Testis (tissue), 3 donors: Measurements from ENCODE around the gene ZBED1. TPM values are rescaled to one million over a fixed set of nuclear protein-coding genes. Genes with fewer than 3 reads are reported as not detected.
"Not testable (repeated sequence)": the region's sequence is repeated elsewhere in the genome, so short reads cannot be mapped to it uniquely, and the experiment has no call there.

ENCODE experiments used
- DNase-seq: peaks from one replicate; pipeline ENCODE4 v3.0.0-alpha.2; 2019
- H3K27ac ChIP-seq, 2 donors: fragments of 200-600 bp; sonication (generic); one replicate each; pipeline ENCODE4 v1.5.1; 2019
- H3K27me3 ChIP-seq: fragments of 200-600 bp; sonication (generic); one replicate; pipeline ENCODE4 v1.5.1; 2019
- H3K36me3 ChIP-seq: fragments of 200-600 bp; sonication (generic); one replicate; pipeline ENCODE4 v1.5.1; 2017; ENCODE audit warnings: low read depth; ENCODE audit errors: missing control alignments
- H3K4me1 ChIP-seq: fragments of 200-600 bp; sonication (generic); one replicate; pipeline ENCODE4 v1.5.1; 2019
- H3K4me3 ChIP-seq, 2 donors: fragments of 200-600 bp; sonication (generic); one replicate each; pipeline ENCODE4 v1.5.1; 2017 to 2019
- H3K9me3 ChIP-seq: fragments of 200-600 bp; sonication (generic); one replicate; pipeline ENCODE4 v1.5.1; 2017
- CTCF ChIP-seq, 3 experiments: fragments of 450-650 bp in 2 of 3; fragments of 200-600 bp in 1 of 3; sonication (generic) in 1 of 3; IDR thresholded peaks; one replicate each; pipeline ENCODE4 v1.5.1; 2016 to 2019; ENCODE audit warnings: antibody characterized with exemption in 3 of 3, mild to moderate bottlenecking in 2 of 3, moderate library complexity in 1 of 3
- POLR2A ChIP-seq: fragments of 450-650 bp; IDR thresholded peaks from one replicate; pipeline ENCODE4 v1.6.1; 2017; ENCODE audit warnings: antibody characterized with exemption, mild to moderate bottlenecking, moderate library complexity
- WGBS, 2 donors: methylation state at CpG; one replicate each; pipeline ENCODE4 v1.1.5; 2018; 5-methylcytosine and 5-hydroxymethylcytosine counted together
- intact Hi-C: fragments of 100-400 bp; cut with DNase I; formaldehyde crosslinking; loops from one replicate; pipeline ENCODE4 v1.15.1; 2023; ENCODE audit warnings: low total_unique reads
- polyA plus RNA-seq: library from polyadenylated mRNA; stranded (reverse); fragments of 350-450 nt; fragmentation: Illumina TruSeq; extraction: RNeasy Lipid Tissue Mini Kit (QIAGEN cat#74804); gene quantifications from one replicate; pipeline ENCODE4 v1.2.3, GENCODE V29; 2014; ENCODE audit warnings: low read depth, low replicate concordance; ENCODE audit not compliant: insufficient read depth
- total RNA-seq, 2 donors: library from RNA; depleted of rRNA; stranded (reverse); fragments of >200 nt; gene quantifications; one replicate each; pipeline ENCODE4 v1.2.3, GENCODE V29; 2016

ZBED1 gene
- total and polyA plus RNA-seq, 3 donors from 2014 or later = 24.2 to 77.0 (median 47.2) TPM

- Histone ChIP-seq H3K36me3 (no peaks in the 10 kb centered on the region), H3K27me3 (no peaks in the 10 kb centered on the region), H3K4me3 (no peak overlapping the region), H3K27ac (no peak overlapping the region), H3K4me1 (no peaks in the 10 kb centered on the region), H3K9me3 (no peaks in the 10 kb centered on the region)
- 95% methylated on average over 3 of the region's 3 CpGs for WGBS, 2 donors
- no peak for TF ChIP-seq CTCF (IDR thresholded peaks at IDR 0.05)
- TF ChIP-seq POLR2A = no peak
- intact Hi-C loops = no loop called here
- DNase-seq = no peak
These were observed 6.4 kb upstream of the ZBED1 start for GRCh38 chrX:2507196-2507595.

DNA sequence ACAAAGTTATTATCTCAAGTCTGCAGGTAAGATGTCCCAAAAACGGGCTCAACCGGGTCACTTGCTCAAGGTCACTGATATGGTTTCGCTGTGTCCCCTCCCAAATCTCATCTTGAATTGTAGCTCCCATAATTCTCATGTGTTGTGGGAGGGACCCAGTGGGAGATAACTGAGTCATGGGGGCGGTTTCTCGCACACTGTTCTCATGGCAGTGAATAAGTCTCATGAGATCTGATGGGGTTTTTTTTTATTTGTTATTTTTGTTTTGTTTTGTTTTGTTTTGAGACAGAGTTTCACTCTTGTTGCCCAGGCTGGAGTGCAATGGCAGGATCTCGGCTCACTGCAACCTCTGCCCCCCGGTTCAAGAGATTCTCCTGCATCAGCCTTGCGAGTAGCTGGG, 4.6 kb upstream of the ZBED1 start:
- WGBS, 2 donors = 78 to 86% methylated on average over 8 of the region's 8 CpGs
- H3K9me3 ChIP-seq, intact Hi-C loops, DNase-seq, H3K36me3 ChIP-seq, H3K4me3 ChIP-seq, H3K4me1 ChIP-seq, H3K27ac ChIP-seq, H3K27me3 ChIP-seq: not testable (repeated sequence)

DNA sequence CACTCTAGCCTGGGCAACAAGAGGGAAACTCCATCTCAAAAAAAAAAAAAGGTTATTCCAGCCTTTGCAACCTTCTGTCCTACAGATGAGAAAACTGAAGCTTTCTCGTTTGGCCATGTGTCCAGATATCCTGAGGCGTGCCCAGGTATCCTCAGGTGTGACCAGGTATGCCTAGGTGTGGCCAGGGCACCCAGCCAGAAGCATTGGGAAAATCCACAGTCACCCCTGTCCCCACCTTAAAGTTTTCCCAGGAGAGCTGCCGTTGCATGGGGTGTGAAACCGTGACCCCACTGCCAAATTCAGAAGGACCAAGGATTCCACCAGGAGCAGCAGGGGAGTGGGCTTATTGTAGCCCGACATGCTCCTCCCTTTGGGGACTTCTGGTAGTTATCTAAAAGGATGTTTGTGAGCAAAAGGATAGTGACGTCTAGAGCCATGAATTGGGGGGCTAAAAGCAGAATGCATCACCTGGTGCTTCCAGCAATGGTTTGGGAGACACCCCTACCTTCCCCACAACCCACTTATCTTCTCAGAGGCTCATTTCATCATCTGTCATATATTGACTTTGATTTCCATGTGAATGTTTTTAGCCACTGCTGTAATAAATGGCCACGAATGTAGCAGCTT, 4.0 kb upstream of the ZBED1 start:
- Histone ChIP-seq H3K9me3 (no peaks in the 10 kb centered on the region), H3K27me3 (no peaks in the 10 kb centered on the region), H3K4me1 (peaks cover 2% of the 10 kb centered on the region), H3K36me3 (no peaks in the 10 kb centered on the region), H3K27ac (no peak overlapping the region), H3K4me3 (no peak overlapping the region)
- DNase-seq = no peak
- 72 to 73% methylated on average over 7 of the region's 7 CpGs for WGBS, 2 donors
- TF ChIP-seq CTCF (IDR thresholded peaks at IDR 0.05) = no peak
- TF ChIP-seq POLR2A = no peak
- intact Hi-C loops = no loop called here

DNA sequence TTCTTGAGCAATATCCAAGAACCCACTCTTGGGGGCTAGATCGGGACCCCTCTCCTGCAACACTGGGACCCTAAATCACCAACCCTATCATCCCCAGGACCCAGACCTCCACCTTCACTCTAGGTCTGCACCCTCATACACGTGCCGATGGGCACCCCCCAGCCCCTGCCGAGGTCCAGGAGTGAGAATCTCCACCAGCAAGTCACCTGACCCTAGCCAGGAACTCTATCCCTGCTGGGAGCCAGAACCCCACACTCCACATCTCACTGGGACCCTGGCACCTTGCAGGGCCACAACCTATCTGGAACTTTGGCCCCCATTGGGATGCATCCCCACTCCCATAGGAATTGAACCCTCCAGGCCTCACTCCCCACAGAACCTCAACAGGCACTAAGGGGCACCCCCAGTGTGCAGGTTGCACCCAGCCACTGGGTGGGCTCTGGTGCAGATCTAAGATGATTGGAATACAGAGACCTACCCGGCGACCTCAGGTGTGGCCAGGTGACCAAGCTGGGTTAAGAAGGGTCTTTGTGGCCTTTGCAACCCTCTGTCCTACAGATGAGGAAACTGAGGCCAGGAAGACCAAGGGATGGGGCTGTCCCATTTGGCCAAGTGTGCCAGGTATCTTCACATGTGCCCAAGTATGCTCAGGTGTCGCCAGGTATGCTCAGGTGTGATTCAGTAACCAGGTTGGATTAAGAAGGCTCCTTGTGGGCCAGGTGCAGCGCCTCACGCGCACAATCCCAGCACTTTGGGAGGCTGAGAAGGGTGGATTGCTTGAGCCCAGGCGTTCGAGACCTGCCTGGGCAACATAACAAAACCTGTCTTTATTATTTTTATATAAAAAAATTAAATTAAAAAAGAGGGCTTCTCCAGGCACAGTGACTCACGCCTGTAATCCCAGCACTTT, 3.1 kb upstream of the ZBED1 start:
- TF ChIP-seq CTCF (IDR thresholded peaks at IDR 0.05) (no peak), POLR2A (no peak)
- no peak for DNase-seq
- Histone ChIP-seq H3K27ac (no peak overlapping the region), H3K9me3 (no peaks in the 10 kb centered on the region), H3K4me1 (peaks cover 11% of the 10 kb centered on the region), H3K36me3 (no peaks in the 10 kb centered on the region), H3K4me3 (no peak overlapping the region), H3K27me3 (no peaks in the 10 kb centered on the region)
- WGBS, 2 donors = 87 to 91% methylated on average over 11 to 13 of the region's 13 CpGs
- intact Hi-C loops = no loop called here

DNA sequence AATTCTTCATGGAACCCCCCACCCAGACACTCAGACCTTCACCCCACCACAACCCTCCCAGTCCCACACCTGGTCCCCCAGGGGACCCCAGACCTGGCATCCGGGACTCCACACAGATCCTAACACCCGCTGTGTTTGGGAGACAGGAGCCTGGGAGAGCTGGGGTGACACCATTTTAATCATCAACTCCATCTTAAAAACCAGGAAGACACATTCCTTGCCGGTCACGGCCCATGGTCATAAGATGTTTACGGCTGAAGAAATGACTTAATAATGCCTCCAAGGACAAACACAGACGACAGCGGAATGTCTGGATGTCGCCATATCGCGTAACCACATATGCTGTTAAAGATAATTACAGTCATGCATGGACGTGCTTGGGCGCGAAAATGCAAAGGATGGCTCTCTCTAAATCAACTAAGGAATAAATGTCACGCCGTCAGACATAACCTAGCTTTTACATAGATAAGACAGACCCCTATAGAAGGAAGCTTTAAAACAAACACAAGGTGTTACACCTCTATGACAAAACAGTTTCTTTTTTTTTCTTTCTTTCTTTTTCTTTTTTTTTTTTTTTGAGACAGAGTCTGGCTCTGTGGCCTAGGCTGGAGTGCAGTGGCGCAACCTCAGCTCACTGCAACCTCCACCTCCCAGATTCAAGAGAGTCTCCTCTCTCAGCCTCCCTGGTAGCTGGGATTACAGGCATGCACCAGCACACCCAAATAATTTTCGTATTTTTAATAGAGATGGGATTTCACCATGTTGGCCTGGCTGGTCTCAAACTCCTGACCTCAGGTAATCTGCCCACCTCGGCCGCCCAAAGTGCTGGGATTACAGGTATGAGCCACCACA, 2.1 kb upstream of the ZBED1 start:
- no peak for DNase-seq
- no peak overlapping the region for H3K27ac ChIP-seq
- intact Hi-C loops = no loop called here
- H3K4me1 ChIP-seq = peaks cover 21% of the 10 kb centered on the region
- no peaks in the 10 kb centered on the region for H3K36me3 ChIP-seq
- TF ChIP-seq CTCF (IDR thresholded peaks at IDR 0.05) (no peak), POLR2A (no peak)
- H3K9me3 ChIP-seq = no peaks in the 10 kb centered on the region
- H3K4me3 ChIP-seq = no peak overlapping the region
- no peaks in the 10 kb centered on the region for H3K27me3 ChIP-seq
- 66 to 68% methylated on average over 19 of the region's 19 CpGs for WGBS, 2 donors
